HepG2 (cell line): ENCODE data around the gene KCNJ5. TPM values are rescaled to one million over a fixed set of nuclear protein-coding genes. Genes with fewer than 3 reads are reported as not detected.

Experiments used
- ATAC-seq: fragments of 200-7000 bp; cut with Tn5 transposase; 3 replicates; pipeline ENCODE4 v1.9.1; 2020; ENCODE audit warnings: mild to moderate bottlenecking, moderate library complexity
- BruUV-seq: library from RNA; stranded (reverse); fragments of 400-500 nt; replicated peaks from 2 replicates; lab custom pipeline; 2021; lab: Mats Ljungman, UMichigan
- CTCF ChIA-PET: fragments of 300-600 bp; formaldehyde crosslinking; extraction: SDS; loops from one replicate; lab custom pipeline; 2021; ENCODE audit warnings: low total read pairs, inconsistent platforms, low intra/inter-chr PET ratio; lab: Yijun Ruan, JAX
- POLR2A ChIA-PET: fragments of 350-600 bp; sonication (Branson Sonifier 250); formaldehyde crosslinking; loops from one replicate; lab custom pipeline; 2020; ENCODE audit warnings: antibody characterized with exemption, inconsistent platforms; lab: Yijun Ruan, JAX
- DNase-seq: peaks from one replicate; pipeline ENCODE4 v3.0.0-alpha.2; 2015; ENCODE audit warnings: low spot score
- FAIRE-seq: peaks from 3 replicates; lab custom pipeline; 2011; peaks lifted over from hg19 to GRCh38; lab: Jason Lieb, UNC
- H2AFZ ChIP-seq: one replicate; pipeline ENCODE4 v1.6.1; 2011; ENCODE audit warnings: low read length, inconsistent platforms
- H3K27ac ChIP-seq: fragments of 300-600 bp; 3 replicates; pipeline ENCODE4 v1.8.0; 2011; ENCODE audit warnings: mixed run types, mild to moderate bottlenecking, mixed read lengths, low read length, inconsistent platforms; ENCODE audit not compliant: insufficient read depth; ENCODE audit errors: extremely low read length
- H3K27me3 ChIP-seq, 2 experiments: fragments of 200-600 bp in 1 of 2; 2 replicates in 1 of 2; 3 replicates in 1 of 2; pipeline versions ENCODE4 v1.6.0 to v1.8.0; 2011; ENCODE audit warnings: low read length in 2 of 2, mild to moderate bottlenecking in 2 of 2, moderate library complexity in 2 of 2, inconsistent platforms in 1 of 2; ENCODE audit not compliant: insufficient read depth in 2 of 2, control insufficient read depth in 1 of 2
- H3K36me3 ChIP-seq, 2 experiments: fragments of 200-600 bp in 1 of 2; replicated peaks in 1 of 2; 2 replicates in 1 of 2; 3 replicates in 1 of 2; pipeline versions ENCODE4 v1.5.1 to v1.8.0; 2011; ENCODE audit warnings: low read length in 2 of 2, inconsistent platforms in 1 of 2; ENCODE audit not compliant: insufficient read depth in 2 of 2, control insufficient read depth in 1 of 2
- H3K4me1 ChIP-seq: 2 replicates; pipeline ENCODE4 v1.5.1; 2012; ENCODE audit warnings: low read length, inconsistent platforms; ENCODE audit not compliant: insufficient read depth
- H3K4me2 ChIP-seq: 2 replicates; pipeline ENCODE4 v1.6.0; 2011; ENCODE audit warnings: low read depth, low read length, inconsistent platforms
- H3K4me3 ChIP-seq, 3 experiments: fragments of 200-600 bp in 1 of 3; sonication (generic), shearing (Covaris generic) in 1 of 3; replicated peaks in 1 of 3; 2 replicates each; pipeline ENCODE4 v1.5.1; 2011 to 2016; ENCODE audit warnings: low read length in 3 of 3, inconsistent platforms in 2 of 3, low read depth in 2 of 3, mild to moderate bottlenecking in 2 of 3, control low read depth in 1 of 3, mixed read lengths in 1 of 3; ENCODE audit not compliant: insufficient read depth in 1 of 3
- H3K79me2 ChIP-seq: one replicate; pipeline ENCODE4 v1.6.1; 2011; ENCODE audit warnings: low read length, inconsistent platforms; ENCODE audit not compliant: insufficient read depth
- H3K9ac ChIP-seq: 2 replicates; pipeline ENCODE4 v1.6.0; 2011; ENCODE audit warnings: mild to moderate bottlenecking, low read depth, low read length, inconsistent platforms; ENCODE audit not compliant: insufficient read depth
- H3K9me3 ChIP-seq: 2 replicates; pipeline ENCODE4 v1.5.1; 2012; ENCODE audit warnings: mild to moderate bottlenecking, low read length
- H4K20me1 ChIP-seq: 2 replicates; pipeline ENCODE4 v1.6.0; 2011; ENCODE audit warnings: inconsistent platforms, mild to moderate bottlenecking, low read length, moderate library complexity; ENCODE audit not compliant: insufficient read depth
- AKNA ChIP-seq: sonication (generic); formaldehyde crosslinking; IDR thresholded peaks from 2 replicates; pipeline ENCODE4 v1.4.0; 2020; ENCODE audit warnings: missing genetic modification reagents, borderline replicate concordance
- LCORL ChIP-seq, 2 experiments: fragments of 450-650 bp in 1 of 2; sonication (generic) in 1 of 2; formaldehyde crosslinking in 1 of 2; IDR thresholded peaks; 2 replicates each; pipeline versions ENCODE4 v1.5.0 to v1.6.1; 2017 to 2020; ENCODE audit warnings: antibody characterized with exemption in 1 of 2, missing genetic modification reagents in 1 of 2
- NKX3-1 ChIP-seq: sonication (generic); formaldehyde crosslinking; IDR thresholded peaks from 2 replicates; pipeline ENCODE4 v1.5.0; 2020; ENCODE audit warnings: missing genetic modification reagents
- RARG ChIP-seq: sonication (generic); formaldehyde crosslinking; IDR thresholded peaks from 2 replicates; pipeline ENCODE4 v1.4.0; 2020; ENCODE audit warnings: low read depth, mild to moderate bottlenecking, missing genetic modification reagents
- ZNF251 ChIP-seq: sonication (generic); formaldehyde crosslinking; IDR thresholded peaks from 2 replicates; pipeline ENCODE4 v1.9.0; 2021; ENCODE audit warnings: mild to moderate bottlenecking, missing genetic modification reagents
- ZNF496 ChIP-seq: sonication (generic); formaldehyde crosslinking; IDR thresholded peaks from 2 replicates; pipeline ENCODE4 v1.8.1; 2023; ENCODE audit warnings: mild to moderate bottlenecking, moderate library complexity, missing genetic modification reagents; ENCODE audit not compliant: insufficient replicate concordance
- ZNF547 ChIP-seq: sonication (generic); formaldehyde crosslinking; IDR thresholded peaks from 2 replicates; pipeline ENCODE4 v1.5.1; 2020; ENCODE audit warnings: mild to moderate bottlenecking, missing genetic modification reagents
- ZNF644 ChIP-seq: IDR thresholded peaks from 2 replicates; pipeline ENCODE4 v1.6.1; 2016; ENCODE audit warnings: low read depth
- WGBS: methylation state at CpG from one replicate; pipeline ENCODE4 v1.1.6; 2017; ENCODE audit warnings: low lambda C conversion rate; 5-methylcytosine and 5-hydroxymethylcytosine counted together
- in situ Hi-C: cut with HindIII; loops from 2 replicates; pipeline ENCODE4 v1.10.0; 2017; ENCODE audit warnings: low pct_unique_long_range_greater_than_20kb; ENCODE audit not compliant: extremely low pct_ligation_motif_present
- intact Hi-C: fragments of 100-400 bp; cut with micrococcal nuclease; formaldehyde crosslinking; loops from one replicate; pipeline ENCODE4 v1.10.0; 2022; ENCODE audit not compliant: unreplicated experiment
- polyA plus RNA-seq, 8 experiments: library from polyadenylated mRNA; depleted of rRNA in 3 of 8; stranded (reverse) in 7 of 8; unstranded in 1 of 8; fragments of >200 nt; fragmentation: Illumina TruSeq in 4 of 8; extraction: Trizol in 4 of 8; gene quantifications; 2 replicates each; pipeline versions ENCODE4 v1.2.1 to v1.2.3, GENCODE V29; 2011 to 2016; ENCODE audit warnings: low read depth in 4 of 8, missing spikeins in 1 of 8, mixed read lengths in 1 of 8; ENCODE audit not compliant: insufficient read depth in 1 of 8
- total RNA-seq, 5 experiments: library from RNA; depleted of rRNA; stranded (reverse); fragments of >200 nt; fragmentation: Illumina TruSeq; extraction: Trizol; gene quantifications; 2 replicates each; pipeline ENCODE4 v1.2.3, GENCODE V29; 2016; ENCODE audit warnings: low read depth in 1 of 5
- TF ChIP-seq, protein P1 (sequence below), 2 experiments: sonication (generic) in 1 of 2; formaldehyde crosslinking in 1 of 2; IDR thresholded peaks; 2 replicates each; pipeline versions ENCODE4 v1.5.1 to v1.6.1; 2011 to 2020; ENCODE audit warnings: borderline replicate concordance in 1 of 2, low read depth in 1 of 2, low read length in 1 of 2, mild to moderate bottlenecking in 1 of 2, missing genetic modification reagents in 1 of 2, moderate library complexity in 1 of 2

The KCNJ5 gene
- total and polyA plus RNA-seq, 2 of the 13 experiments (the other 11 are each of a cell fraction or from before 2014, with no cell fraction given) = not detected

GRCh38 chr11:128895526-128895925, 4.4 kb downstream of the KCNJ5 start:
- ChIA-PET POLR2A (no interaction called here), CTCF (no interaction called here)
- in situ Hi-C loops (loop anchor here (25.0 kb wide), 1 partner anchor 792 kb away; no protein-coding TSS in a partner anchor), intact Hi-C loops (no loop called here)
- no peak for DNase-seq
- no peaks in the 10 kb centered on the region for H3K9me3 ChIP-seq
- no peak overlapping the region for H2AFZ ChIP-seq
- H3K36me3 ChIP-seq = no peaks in the 10 kb centered on the region
- no peak for FAIRE-seq
- no peak overlapping the region for H3K9ac ChIP-seq
- H3K4me2 ChIP-seq = no peak overlapping the region
- H3K79me2 ChIP-seq = no peaks in the 10 kb centered on the region
- peaks cover 3 to 32% of the 10 kb centered on the region in 2 experiments; a peak in 4 of 5 replicates for H3K27me3 ChIP-seq
- 70% methylated on average over 6 of the region's 9 CpGs for WGBS
- no peak overlapping the region for H3K27ac ChIP-seq
- H3K4me3 ChIP-seq = no peak overlapping the region
- TF ChIP-seq NKX3-1 (CRISPR knock-in tag) = no peak
- TF ChIP-seq, all 625 proteins: peak for 0
- BruUV-seq = no TSS peak
- peaks cover 19% of the 10 kb centered on the region for H3K4me1 ChIP-seq
- peak; percentile 13; the same call in 1 of the 3 replicates for ATAC-seq
- H4K20me1 ChIP-seq = no peaks in the 10 kb centered on the region

DNA sequence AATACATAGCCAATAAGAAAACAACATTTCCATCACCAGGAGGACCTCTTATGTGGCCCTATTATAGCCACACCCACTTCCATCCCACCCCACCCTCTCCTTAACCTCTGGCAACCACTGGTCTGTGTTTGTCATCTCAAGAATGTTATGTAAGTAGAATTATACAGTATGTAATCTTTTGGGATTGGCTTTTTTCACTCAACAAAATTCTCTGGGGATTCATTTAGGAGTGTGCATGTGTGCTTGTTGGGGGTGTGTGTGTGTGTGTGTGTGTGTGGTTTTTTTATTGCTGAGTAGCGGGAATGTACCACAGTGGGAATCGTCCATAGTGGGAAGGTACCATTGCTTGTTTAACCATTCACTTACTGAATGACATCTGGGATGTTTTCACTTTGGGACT, 5.2 kb downstream of the KCNJ5 start:
- H3K9me3 ChIP-seq = no peaks in the 10 kb centered on the region
- FAIRE-seq (no peak), DNase-seq (no peak), ATAC-seq (no peak)
- intact Hi-C loops (no loop called here), in situ Hi-C loops (loop anchor here (25.0 kb wide), 1 partner anchor 791 kb away; no protein-coding TSS in a partner anchor)
- no peaks in the 10 kb centered on the region for H4K20me1 ChIP-seq
- no peak overlapping the region for H3K9ac ChIP-seq
- POLR2A ChIA-PET = no interaction called here
- H3K4me1 ChIP-seq = peaks cover 15% of the 10 kb centered on the region
- H3K4me2 ChIP-seq = no peak overlapping the region
- H3K36me3 ChIP-seq = no peaks in the 10 kb centered on the region
- no peak overlapping the region for H2AFZ ChIP-seq
- H3K79me2 ChIP-seq = no peaks in the 10 kb centered on the region
- H3K4me3 ChIP-seq = no peak overlapping the region
- H3K27ac ChIP-seq = no peak overlapping the region
- H3K27me3 ChIP-seq = peaks cover 1 to 26% of the 10 kb centered on the region in 2 experiments; a peak in 3 of 5 replicates
- CTCF ChIA-PET = no interaction called here
- WGBS = 8% methylated on average over 2 of the region's 2 CpGs
- no TSS peak for BruUV-seq
- TF ChIP-seq ZNF251 (CRISPR knock-in tag) (no peak), LCORL (IDR thresholded peaks at IDR 0.05) (no peak), LCORL (CRISPR knock-in tag; IDR thresholded peaks at IDR 0.05) (no peak), ZNF547 (CRISPR knock-in tag) (no peak), ZNF644 (CRISPR knock-in tag) (no peak), ZNF496 (no peak), AKNA (CRISPR knock-in tag) (no peak), RARG (CRISPR knock-in tag) (no peak)
- TF ChIP-seq, protein P1, sequence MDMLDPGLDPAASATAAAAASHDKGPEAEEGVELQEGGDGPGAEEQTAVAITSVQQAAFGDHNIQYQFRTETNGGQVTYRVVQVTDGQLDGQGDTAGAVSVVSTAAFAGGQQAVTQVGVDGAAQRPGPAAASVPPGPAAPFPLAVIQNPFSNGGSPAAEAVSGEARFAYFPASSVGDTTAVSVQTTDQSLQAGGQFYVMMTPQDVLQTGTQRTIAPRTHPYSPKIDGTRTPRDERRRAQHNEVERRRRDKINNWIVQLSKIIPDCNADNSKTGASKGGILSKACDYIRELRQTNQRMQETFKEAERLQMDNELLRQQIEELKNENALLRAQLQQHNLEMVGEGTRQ (IDR thresholded peaks at IDR 0.05; ENCODE audit: low read depth, low read length) = no peak
- TF ChIP-seq, protein P1 (CRISPR knock-in tag; IDR thresholded peaks at IDR 0.05; ENCODE audit: borderline replicate concordance) = no peak
